Activated CD8-positive, alpha-beta memory T cell treated with anti-CD3 and anti-CD28 coated beads for 48 hours (primary cell): ENCODE results near the gene SUCLA2.
"Not testable (repeated sequence)": the region's sequence is repeated elsewhere in the genome, so short reads cannot be mapped to it uniquely, and the experiment has no call there.

Experiments
- DNase-seq, 3 experiments: peaks; one replicate each; pipeline ENCODE4 v3.0.0-alpha.2; 2020; ENCODE audit warnings: low read depth in 2 of 3, low spot score in 2 of 3

SUCLA2 gene

GRCh38 chr13:48001114-48001881, at the start of gene SUCLA2:
TSS of gene SUCLA2 (minus strand) at chr13:48001273. CDS start at chr13:48001269, 4 bp downstream.
- peak; percentile 73 to 90 (median 79) for DNase-seq

- DNase-seq: no peak
Measured at GRCh38 chr13:48050550-48050949, 49.5 kb upstream of the SUCLA2 start.

- no peak for DNase-seq
Measured at GRCh38 chr13:48043789-48044503, 42.9 kb upstream of the SUCLA2 start.

- no peak for DNase-seq
Measured at GRCh38 chr13:48042894-48043293, 41.8 kb upstream of the SUCLA2 start.

- DNase-seq: no peak
Measured at GRCh38 chr13:48040896-48041295, 39.8 kb upstream of the SUCLA2 start.

GRCh38 chr13:48040049-48040448, 39.0 kb upstream of the SUCLA2 start:
- DNase-seq: no peak

GRCh38 chr13:48038761-48039160, 37.7 kb upstream of the SUCLA2 start:
- no peak for DNase-seq

GRCh38 chr13:48037346-48038173, 36.5 kb upstream of the SUCLA2 start, which contains the start of gene NUDT15:
TSS of gene NUDT15 (plus strand) at chr13:48037726. CDS start at chr13:48037747, 21 bp downstream.
- peak; percentile 86 to 90 (median 88) for DNase-seq

- no peak for DNase-seq
Measured at GRCh38 chr13:48029859-48030258, 28.8 kb upstream of the SUCLA2 start.

- DNase-seq: no peak
Measured at GRCh38 chr13:48028066-48028465, 27.0 kb upstream of the SUCLA2 start.

- DNase-seq: no peak
Measured at GRCh38 chr13:48019796-48020195, 18.7 kb upstream of the SUCLA2 start.

GRCh38 chr13:48018637-48019036, 17.6 kb upstream of the SUCLA2 start:
- no peak for DNase-seq

- no peak for DNase-seq
Measured at GRCh38 chr13:48014359-48014758, 13.3 kb upstream of the SUCLA2 start.

- no peak for DNase-seq
Measured at GRCh38 chr13:48012668-48013067, 11.6 kb upstream of the SUCLA2 start.

GRCh38 chr13:48010698-48011097, 9.6 kb upstream of the SUCLA2 start:
- no peak for DNase-seq

- DNase-seq: no peak
Measured at GRCh38 chr13:48009284-48009683, 8.2 kb upstream of the SUCLA2 start.

GRCh38 chr13:48006396-48006795, 5.3 kb upstream of the SUCLA2 start:
- no peak for DNase-seq

- DNase-seq: no peak
Measured at GRCh38 chr13:48004201-48004600, 3.1 kb upstream of the SUCLA2 start.

- not testable (repeated sequence) for DNase-seq
Measured at GRCh38 chr13:48001999-48002398, 926 bp upstream of the SUCLA2 start.

- DNase-seq: peak in 1 of 3 experiments; percentile 6
Measured at GRCh38 chr13:48000559-48001113, 437 bp downstream of the SUCLA2 start.

GRCh38 chr13:47999973-48000372, 1.1 kb downstream of the SUCLA2 start:
- no peak for DNase-seq
